Natural killer cell (primary cell): ENCODE results near the gene CABLES1. TPM values are rescaled to one million over a fixed set of nuclear protein-coding genes. Genes with fewer than 3 reads are reported as not detected.

Experiments
- ATAC-seq, 3 donors: fragments of 150-1000 bp in 2 of 3; fragments of 200-7000 bp in 1 of 3; cut with Tn5 transposase; 1 replicate in 1 of 3; 2 replicates in 2 of 3; pipeline ENCODE4 v1.10.0; 2021; ENCODE audit warnings: mild to moderate bottlenecking in 2 of 3, moderate library complexity in 2 of 3
- DNase-seq, 2 donors: peaks; one replicate each; pipeline versions ENCODE4 v3.0.0 to v3.0.0-alpha.2; 2013 to 2021; ENCODE audit warnings: mixed read lengths in 1 of 2
- H3K27ac ChIP-seq: one replicate; pipeline ENCODE4 v1.5.1; 2013; ENCODE audit warnings: mild to moderate bottlenecking, low read length
- H3K27me3 ChIP-seq: one replicate; pipeline ENCODE4 v1.6.1; 2013; ENCODE audit warnings: low read length; ENCODE audit not compliant: control insufficient read depth, insufficient read depth
- H3K36me3 ChIP-seq: one replicate; pipeline ENCODE4 v1.6.1; 2013; ENCODE audit warnings: low read length; ENCODE audit not compliant: control insufficient read depth, insufficient read depth
- H3K4me1 ChIP-seq: one replicate; pipeline ENCODE4 v1.6.1; 2013; ENCODE audit warnings: low read length; ENCODE audit not compliant: control insufficient read depth, insufficient read depth
- H3K4me3 ChIP-seq: one replicate; pipeline ENCODE4 v1.5.1; 2013; ENCODE audit warnings: low read length
- H3K9me3 ChIP-seq: one replicate; pipeline ENCODE4 v1.6.1; 2013; ENCODE audit warnings: low read length; ENCODE audit not compliant: control insufficient read depth, insufficient read depth
- H3K27ac Mint-ChIP-seq, 2 donors: one replicate each; pipeline ENCODE4 v1.8.0; 2022; ENCODE audit warnings: mild to moderate bottlenecking in 2 of 2, mixed read lengths in 2 of 2, moderate library complexity in 1 of 2
- H3K27me3 Mint-ChIP-seq, 2 donors: one replicate each; pipeline ENCODE4 v1.8.0; 2022; ENCODE audit warnings: low read depth in 2 of 2, mixed read lengths in 2 of 2
- H3K36me3 Mint-ChIP-seq: one replicate; pipeline ENCODE4 v1.8.0; 2022; ENCODE audit warnings: mixed read lengths
- H3K4me1 Mint-ChIP-seq, 2 donors: one replicate each; pipeline ENCODE4 v1.8.0; 2022; ENCODE audit warnings: mixed read lengths in 2 of 2
- H3K4me3 Mint-ChIP-seq: one replicate; pipeline ENCODE4 v1.8.0; 2022; ENCODE audit warnings: mild to moderate bottlenecking, moderate library complexity, mixed read lengths
- H3K9me3 Mint-ChIP-seq, 2 donors: one replicate each; pipeline ENCODE4 v1.8.0; 2022; ENCODE audit warnings: mixed read lengths in 2 of 2
- CTCF ChIP-seq: fragments of 200-600 bp; IDR thresholded peaks from one replicate; pipeline ENCODE4 v1.8.0; 2022; ENCODE audit warnings: antibody characterized with exemption
- WGBS: methylation state at CpG from one replicate; pipeline ENCODE4 v1.1.7; 2013; ENCODE audit warnings: missing lambda C conversion rate; ENCODE audit not compliant: insufficient coverage; 5-methylcytosine and 5-hydroxymethylcytosine counted together
- intact Hi-C: fragments of 100-400 bp; cut with micrococcal nuclease; formaldehyde crosslinking; loops from one replicate; pipeline ENCODE4 v1.14.2; 2022
- total RNA-seq, 4 donors: library from RNA; stranded (reverse); fragments of 120-200 nt in 1 of 4; gene quantifications; one replicate each; pipeline versions ENCODE4 v1.2.3 to v1.2.4, GENCODE V29; 2013 to 2022

CABLES1 gene
- total RNA-seq, 3 donors from 2014 or later (not counting 1 experiment from before 2014, with no cell fraction given): 1.3 to 2.2 (median 1.8) TPM

GRCh38 chr18:23257686-23258565 lies 122.6 kb downstream of the CABLES1 start:
- peaks cover 32 to 35% of the 10 kb centered on the region in 2 donors for H3K4me1 Mint-ChIP-seq
- Histone ChIP-seq H3K36me3 (no peaks in the 10 kb centered on the region), H3K4me3 (no peak overlapping the region), H3K27ac (no peak overlapping the region), H3K9me3 (no peaks in the 10 kb centered on the region), H3K27me3 (no peaks in the 10 kb centered on the region), H3K4me1 (peaks cover 34% of the 10 kb centered on the region)
- H3K36me3 Mint-ChIP-seq: no peaks in the 10 kb centered on the region
- ATAC-seq (peak in 2 of 3 donors; percentile 17 to 32), DNase-seq (no peak)
- no peak for TF ChIP-seq CTCF
- peaks cover 0 to 11% of the 10 kb centered on the region in 2 donors for H3K27me3 Mint-ChIP-seq
- H3K9me3 Mint-ChIP-seq: no peaks in the 10 kb centered on the region
- intact Hi-C loops: loop anchor here (1.0 kb wide), 1 partner anchor 26 kb away; no protein-coding TSS in a partner anchor
- H3K4me3 Mint-ChIP-seq: peak overlapping the region; percentile 6
- 67% methylated on average over 25 of the region's 25 CpGs for WGBS
- H3K27ac Mint-ChIP-seq: peak overlapping the region in 1 of 2 donors; percentile 88

- H3K4me3 ChIP-seq: no peak overlapping the region
These were observed 123.5 kb downstream of the CABLES1 start for GRCh38 chr18:23258566-23259469.

More at GRCh38 chr18:23258566-23259469, 123.5 kb downstream of the CABLES1 start:
- Mint-ChIP-seq H3K27ac (peak overlapping the region; percentile 68 to 88), H3K4me1 (peaks cover 32 to 35% of the 10 kb centered on the region in 2 donors), H3K4me3 (peak overlapping the region; percentile 84), H3K27me3 (peaks cover 0 to 11% of the 10 kb centered on the region in 2 donors), H3K36me3 (no peaks in the 10 kb centered on the region), H3K9me3 (no peaks in the 10 kb centered on the region)
- Histone ChIP-seq H3K27ac (no peak overlapping the region), H3K4me1 (peaks cover 34% of the 10 kb centered on the region), H3K36me3 (no peaks in the 10 kb centered on the region), H3K27me3 (no peaks in the 10 kb centered on the region), H3K9me3 (no peaks in the 10 kb centered on the region)
- DNase-seq: no peak
- no peak for TF ChIP-seq CTCF
- ATAC-seq: no peak
- 74% methylated on average over 15 of the region's 15 CpGs for WGBS
- intact Hi-C loops: loop anchor here (1.0 kb wide), 1 partner anchor 27 kb away; no protein-coding TSS in a partner anchor
